ENCODE results near the gene PPP2R5C. TPM values are rescaled to one million over a fixed set of nuclear protein-coding genes. Genes with fewer than 3 reads are reported as not detected.

Gene PPP2R5C
- total RNA-seq, result 98.9 and 129 TPM in 2 replicates

GRCh38 chr14:101761032-101761880 lies at the start of gene PPP2R5C:
Gene PPP2R5C (plus strand): TSS chr14:101761709. CDS start chr14:101761894, 185 bp downstream.

GRCh38 chr14:101964297-101965180 lies 203.0 kb downstream of the PPP2R5C start, which contains the start of gene DYNC1H1:
Gene DYNC1H1 (plus strand): TSS chr14:101964573. CDS start chr14:101964692, 119 bp downstream.

Small RNA genes lying within 50 kb of the gene (small RNA-seq; reads per million reads assigned to genes)
- gene AL118558.2, result not detected
- gene RNU6-790P, result not detected

Other genes starting within 250 kb of the PPP2R5C start
- gene DIO3, start 200.2 kb upstream of the PPP2R5C start, total RNA-seq, result 2.4 and 2.6 TPM in 2 replicates
- gene DYNC1H1, start 202.9 kb downstream of the PPP2R5C start, total RNA-seq, result 366 and 446 TPM in 2 replicates